A673 (cell line): ENCODE data around the gene IPP.

Experiments used
- CTCF ChIP-seq: fragments of 300-800, 200-600 bp; sonication (generic); conservative IDR thresholded peaks from 2 replicates; pipeline ENCODE4 v1.5.1; 2017; ENCODE audit warnings: low read depth, mild to moderate bottlenecking, antibody characterized with exemption, low read length, moderate library complexity, mixed read lengths
- EZH2 ChIP-seq: fragments of 200-600 bp; sonication (generic); IDR thresholded peaks from 2 replicates; pipeline ENCODE4 v1.6.1; 2017; ENCODE audit warnings: borderline replicate concordance, low read depth, mild to moderate bottlenecking, mixed read lengths, antibody characterized with exemption, low read length; ENCODE audit not compliant: poor library complexity, severe bottlenecking

GRCh38 chr1:45792744-45793143 lies 42.3 kb upstream of the IPP start:
- TF ChIP-seq CTCF: no peak
- TF ChIP-seq EZH2: no peak
